Posterior cingulate gyrus (tissue), 11 donors: Measurements from ENCODE around the gene BBX.

Experiments used
- DNase-seq, 10 donors: peaks; one replicate each; pipeline versions ENCODE4 v3.0.0 to v3.0.0-alpha.2; 2020 to 2021; ENCODE audit warnings: mixed read lengths in 3 of 10
- intact Hi-C: fragments of 100-400 bp; cut with DNase I; formaldehyde crosslinking; loops from one replicate; pipeline ENCODE4 v1.15.1; 2023

The BBX gene

GRCh38 chr3:107772016-107772415 lies 249.3 kb downstream of the BBX start:
- intact Hi-C loops, result no loop called here
- DNase-seq, result no peak

- DNase-seq, result no peak
- intact Hi-C loops, result no loop called here
Measured at GRCh38 chr3:107775974-107776373, 253.2 kb downstream of the BBX start.

- intact Hi-C loops, result no loop called here
- DNase-seq, result no peak
Measured at GRCh38 chr3:107781253-107781652, 258.5 kb downstream of the BBX start.

- DNase-seq, result no peak
- intact Hi-C loops, result no loop called here
Measured at GRCh38 chr3:107782054-107782453, 259.3 kb downstream of the BBX start.

GRCh38 chr3:107790612-107791011 lies 267.9 kb downstream of the BBX start:
- DNase-seq, result no peak
- intact Hi-C loops, result loop anchor here (5.0 kb wide), 1 partner anchor 33 kb away; no protein-coding TSS in a partner anchor

- DNase-seq, result no peak
- intact Hi-C loops, result loop anchor here (5.0 kb wide), 1 partner anchor 34 kb away; no protein-coding TSS in a partner anchor
Measured at GRCh38 chr3:107791027-107791426, 268.3 kb downstream of the BBX start.

- peak in 1 of 10 donors; percentile 30 for DNase-seq
Measured at GRCh38 chr3:107791450-107791849, 268.7 kb downstream of the BBX start.

GRCh38 chr3:107794664-107795443 lies 272.1 kb downstream of the BBX start:
- intact Hi-C loops, result loop anchor here (2.0 to 5.0 kb wide), 2 partner anchors 38 to 118 kb away; no protein-coding TSS in a partner anchor
- no peak for DNase-seq

More at GRCh38 chr3:107791450-107791849, 268.7 kb downstream of the BBX start:
- intact Hi-C loops, result loop anchor here (5.0 kb wide), 1 partner anchor 34 kb away; no protein-coding TSS in a partner anchor

- intact Hi-C loops, result loop anchor here (2.0 kb wide), 1 partner anchor 119 kb away; no protein-coding TSS in a partner anchor
- no peak for DNase-seq
Measured at GRCh38 chr3:107795514-107796094, 272.8 kb downstream of the BBX start.

GRCh38 chr3:107796791-107797190 lies 274.0 kb downstream of the BBX start:
- intact Hi-C loops, result no loop called here
- no peak for DNase-seq

GRCh38 chr3:107797586-107797985 lies 274.8 kb downstream of the BBX start:
- intact Hi-C loops, result no loop called here
- DNase-seq, result no peak

- intact Hi-C loops, result no loop called here
- no peak for DNase-seq
Measured at GRCh38 chr3:107798381-107798780, 275.6 kb downstream of the BBX start.

- intact Hi-C loops, result no loop called here
- DNase-seq, result no peak
Measured at GRCh38 chr3:107800710-107801109, 277.9 kb downstream of the BBX start.

GRCh38 chr3:107803170-107803569 lies 280.4 kb downstream of the BBX start:
- intact Hi-C loops, result no loop called here
- no peak for DNase-seq

GRCh38 chr3:107806021-107806420 lies 283.3 kb downstream of the BBX start:
- intact Hi-C loops, result no loop called here
- DNase-seq, result no peak

GRCh38 chr3:107806536-107806935 lies 283.8 kb downstream of the BBX start:
- DNase-seq, result no peak
- intact Hi-C loops, result no loop called here

- intact Hi-C loops, result no loop called here
- DNase-seq, result no peak
Measured at GRCh38 chr3:107810171-107811071, 287.7 kb downstream of the BBX start.

GRCh38 chr3:107813026-107813425 lies 290.3 kb downstream of the BBX start:
- intact Hi-C loops, result no loop called here
- no peak for DNase-seq

- intact Hi-C loops, result no loop called here
- DNase-seq, result no peak
Measured at GRCh38 chr3:107816107-107816506, 293.3 kb downstream of the BBX start.

- no peak for DNase-seq
- intact Hi-C loops, result no loop called here
Measured at GRCh38 chr3:107817076-107817475, 294.3 kb downstream of the BBX start.

- intact Hi-C loops, result no loop called here
- no peak for DNase-seq
Measured at GRCh38 chr3:107818025-107818424, 295.3 kb downstream of the BBX start.
